GM18907 (cell line): ENCODE measurements around the gene ACKR1.

Source experiments
- ATAC-seq: cut with Tn5 transposase; IDR thresholded peaks from one replicate; pipeline ENCODE4 v1.9.1; 2021; ENCODE audit warnings: mild to moderate bottlenecking, moderate library complexity; ENCODE audit not compliant: unreplicated experiment

The ACKR1 gene

GRCh38 chr1:159204161-159205141 lies at the start of gene ACKR1:
Gene ACKR1, plus strand, starts transcription at chr1:159204875. Its CDS starts 85 bp downstream, at chr1:159204960.
- no peak for ATAC-seq

- peak; percentile 95 for ATAC-seq
Measured at GRCh38 chr1:159161001-159161718, 43.5 kb upstream of the ACKR1 start.

DNA sequence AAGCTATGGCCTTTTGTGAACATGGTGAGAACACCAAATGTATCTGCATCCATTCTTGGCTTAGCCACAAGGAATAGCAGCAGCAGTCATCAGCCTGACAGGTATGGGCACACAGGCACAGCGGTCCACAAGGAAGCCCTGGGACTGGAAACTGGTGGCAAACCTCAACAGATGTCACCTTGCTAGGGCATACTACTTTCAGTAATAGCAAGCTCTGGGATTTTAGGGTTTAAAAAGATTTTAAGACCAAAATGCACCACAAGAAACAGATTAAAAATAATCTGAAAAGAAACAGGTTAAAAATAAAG lies 43.0 kb upstream of the ACKR1 start:
- no peak for ATAC-seq

DNA sequence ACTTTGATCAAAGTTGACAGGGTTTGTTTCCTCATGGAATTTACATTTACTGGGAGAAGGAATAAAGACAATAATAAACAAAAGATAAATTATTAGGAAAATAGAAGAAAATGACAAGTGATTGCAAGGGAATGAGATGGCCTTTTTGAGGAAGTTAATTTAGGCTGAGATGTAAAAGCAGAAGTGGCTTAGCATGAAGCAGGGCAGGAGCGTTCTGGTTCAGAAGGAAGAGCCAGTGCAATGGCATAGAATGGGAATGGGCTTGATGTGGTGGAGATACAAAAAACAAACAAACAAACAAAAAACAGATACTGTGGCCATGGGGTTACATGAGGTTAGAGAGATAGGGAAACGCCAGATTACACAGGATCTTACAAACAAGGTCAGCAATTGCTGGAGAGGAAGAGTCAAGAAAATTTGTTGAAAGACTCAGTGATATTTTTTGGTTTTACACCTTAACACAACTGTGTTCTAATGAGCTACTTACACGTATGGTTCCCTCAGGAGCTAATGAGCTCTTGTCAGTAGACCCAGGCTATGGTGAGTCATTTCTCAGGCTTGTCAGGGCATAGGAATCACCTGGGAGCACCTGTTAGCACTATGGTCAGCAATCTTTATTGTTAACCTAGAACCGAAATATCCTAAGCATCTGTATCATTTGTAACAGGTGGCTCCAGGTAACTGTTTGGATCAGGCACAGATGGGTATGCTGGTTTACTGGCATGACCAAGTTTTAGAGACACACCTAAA lies 42.0 kb upstream of the ACKR1 start:
- no peak for ATAC-seq

DNA sequence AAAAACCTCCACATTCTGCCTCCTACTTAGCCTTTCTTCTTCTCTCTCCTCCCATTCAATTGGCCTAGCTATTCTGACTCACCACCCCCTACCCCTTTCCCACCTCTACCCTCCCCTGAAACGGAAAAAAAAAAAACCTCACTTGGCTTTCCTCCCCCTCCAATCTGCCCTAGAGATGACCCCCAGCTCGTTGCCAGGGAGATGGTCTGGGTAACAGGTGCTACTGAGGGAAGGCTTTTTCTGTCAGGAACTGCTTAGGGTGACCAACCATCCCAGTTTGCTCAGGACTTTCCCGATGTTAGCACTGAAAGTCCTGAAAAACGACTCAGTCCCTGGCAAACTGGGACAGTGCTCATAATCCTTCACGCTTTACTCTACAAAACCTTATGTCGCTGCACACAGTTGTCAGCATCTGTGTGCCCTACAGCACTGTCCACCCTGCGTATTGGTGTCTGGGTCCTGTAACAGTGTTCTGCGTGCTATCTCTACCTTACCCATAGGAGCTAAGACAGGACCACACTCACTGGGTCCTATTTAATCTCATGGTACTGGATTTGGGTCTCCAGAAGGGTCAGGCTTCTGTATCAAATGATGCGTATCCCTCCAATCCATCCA lies 41.0 kb upstream of the ACKR1 start:
- ATAC-seq = no peak

- no peak for ATAC-seq
Measured at GRCh38 chr1:159168043-159168442, 36.6 kb upstream of the ACKR1 start.

GRCh38 chr1:159170639-159171038 lies 34.0 kb upstream of the ACKR1 start:
- ATAC-seq = no peak

DNA sequence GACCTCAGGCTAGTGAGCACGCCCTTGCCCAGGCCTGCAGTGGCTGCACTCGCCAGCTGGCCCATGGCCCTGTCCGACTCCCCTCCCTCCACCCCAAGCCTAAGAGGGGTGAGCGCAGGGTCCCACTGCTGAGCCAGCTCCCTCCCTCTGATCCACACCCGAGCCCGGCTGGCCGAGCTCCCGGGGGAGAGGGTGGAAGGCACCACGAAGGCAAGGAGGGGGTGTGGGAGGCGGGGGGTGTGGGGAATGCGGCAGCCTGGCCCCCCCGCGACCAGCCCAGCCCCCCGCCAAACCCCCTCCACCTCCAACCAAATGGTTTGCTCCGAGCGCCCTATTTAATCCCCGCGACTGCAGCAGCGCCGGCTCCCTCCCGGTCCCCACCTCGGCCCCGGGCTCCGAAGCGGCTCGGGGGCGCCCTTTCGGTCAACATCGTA lies 33.4 kb upstream of the ACKR1 start, which contains the start of gene CADM3:
Gene CADM3 (plus strand): TSS at position 362 of the 434 bp plus-strand sequence. CDS start 151 bp downstream, outside the sequence.
- no peak for ATAC-seq

- no peak for ATAC-seq
Measured at GRCh38 chr1:159171688-159172501, 32.8 kb upstream of the ACKR1 start.

GRCh38 chr1:159172614-159173291 lies 31.9 kb upstream of the ACKR1 start:
- ATAC-seq = no peak

- no peak for ATAC-seq
Measured at GRCh38 chr1:159173320-159173719, 31.4 kb upstream of the ACKR1 start.

GRCh38 chr1:159175571-159175970 lies 29.1 kb upstream of the ACKR1 start:
- ATAC-seq = no peak

GRCh38 chr1:159177272-159177907 lies 27.3 kb upstream of the ACKR1 start:
- ATAC-seq = no peak

GRCh38 chr1:159179906-159180305 lies 24.8 kb upstream of the ACKR1 start:
- ATAC-seq = no peak

DNA sequence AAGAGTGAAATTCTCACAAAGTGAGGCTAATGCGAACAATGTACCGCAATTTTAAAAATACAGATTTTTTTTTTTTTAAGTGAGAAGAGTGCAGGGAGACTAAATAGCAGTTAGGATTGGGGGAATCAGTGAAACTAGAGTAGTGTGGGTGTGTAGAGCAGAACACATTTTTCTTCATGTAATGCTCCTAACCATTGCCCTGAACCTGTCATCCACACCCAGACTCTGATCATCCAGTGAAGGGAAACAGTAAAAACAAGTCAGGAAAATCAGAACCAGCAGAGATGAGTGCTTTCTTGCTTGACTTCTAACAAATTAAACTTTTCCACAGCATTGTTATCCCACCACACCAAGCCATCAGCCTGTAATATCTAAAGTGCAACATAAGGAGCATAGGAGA lies 24.2 kb upstream of the ACKR1 start:
- ATAC-seq = no peak

- ATAC-seq = no peak
Measured at GRCh38 chr1:159181328-159182024, 23.2 kb upstream of the ACKR1 start.

- ATAC-seq = no peak
Measured at GRCh38 chr1:159184201-159184600, 20.5 kb upstream of the ACKR1 start.

DNA sequence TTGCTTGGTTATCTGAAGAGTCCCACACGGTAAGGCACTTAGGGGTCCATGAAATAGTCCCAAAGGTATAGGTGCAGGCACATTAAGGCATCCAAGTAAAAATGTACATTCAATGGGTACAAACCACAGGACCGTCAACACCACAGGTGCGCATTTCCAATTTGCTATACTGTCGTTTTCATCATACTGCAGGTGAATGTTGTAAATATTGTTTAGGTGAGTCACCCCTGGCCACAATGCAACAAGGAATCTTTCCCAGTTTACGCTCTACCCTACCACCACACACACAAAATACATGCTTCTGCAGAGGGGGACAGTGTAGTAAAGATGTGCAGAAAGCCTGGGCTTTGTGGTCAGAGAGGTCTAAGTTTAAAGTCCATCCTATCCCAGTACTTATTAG lies 19.6 kb upstream of the ACKR1 start:
- ATAC-seq = no peak
